ENCODE results near the gene TPRG1L.

TPRG1L gene

GRCh38 chr1:3642919-3643675 is 18.3 kb downstream of the TPRG1L start:
- no peak overlapping the region for H3K4me3 ChIP-seq (ENCODE audit: low read length in 2 of 2)
- no peak overlapping the region for H3K9ac ChIP-seq (ENCODE audit: low read depth in 1 of 2, low read length in 2 of 2)
- H3K4me1 ChIP-seq (ENCODE audit: control insufficient read depth in 2 of 2, insufficient read depth in 2 of 2, low read length in 2 of 2), result no peaks in the 10 kb centered on the region
- no peak overlapping the region for H3K27ac ChIP-seq (ENCODE audit: low read depth in 2 of 2, low read length in 2 of 2)
- H3K36me3 ChIP-seq (ENCODE audit: control insufficient read depth in 2 of 2, insufficient read depth in 2 of 2, low read length in 2 of 2), result peaks cover 16 to 41% of the 10 kb centered on the region in 2 donors
- no peaks in the 10 kb centered on the region for H3K27me3 ChIP-seq (ENCODE audit: control insufficient read depth in 2 of 2, insufficient read depth in 2 of 2, low read length in 2 of 2)
- H3K9me3 ChIP-seq (ENCODE audit: control insufficient read depth in 2 of 2, low read length in 2 of 2), result no peaks in the 10 kb centered on the region

GRCh38 chr1:3644273-3644672 is 19.5 kb downstream of the TPRG1L start:
- H3K9ac ChIP-seq (ENCODE audit: low read depth in 1 of 2, low read length in 2 of 2), result no peak overlapping the region
- H3K4me3 ChIP-seq (ENCODE audit: low read length in 2 of 2), result no peak overlapping the region
- peaks cover 4 to 5% of the 10 kb centered on the region in 2 donors for H3K4me1 ChIP-seq (ENCODE audit: control insufficient read depth in 2 of 2, insufficient read depth in 2 of 2, low read length in 2 of 2)
- no peaks in the 10 kb centered on the region for H3K9me3 ChIP-seq (ENCODE audit: control insufficient read depth in 2 of 2, low read length in 2 of 2)
- H3K36me3 ChIP-seq (ENCODE audit: control insufficient read depth in 2 of 2, insufficient read depth in 2 of 2, low read length in 2 of 2), result peaks cover 13 to 34% of the 10 kb centered on the region in 2 donors
- H3K27me3 ChIP-seq (ENCODE audit: control insufficient read depth in 2 of 2, insufficient read depth in 2 of 2, low read length in 2 of 2), result no peaks in the 10 kb centered on the region
- no peak overlapping the region for H3K27ac ChIP-seq (ENCODE audit: low read depth in 2 of 2, low read length in 2 of 2)

GRCh38 chr1:3645247-3645646 is 20.4 kb downstream of the TPRG1L start:
- H3K9ac ChIP-seq (ENCODE audit: low read depth in 1 of 2, low read length in 2 of 2), result no peak overlapping the region
- H3K4me1 ChIP-seq (ENCODE audit: control insufficient read depth in 2 of 2, insufficient read depth in 2 of 2, low read length in 2 of 2), result peaks cover 5 to 6% of the 10 kb centered on the region in 2 donors
- no peaks in the 10 kb centered on the region for H3K9me3 ChIP-seq (ENCODE audit: control insufficient read depth in 2 of 2, low read length in 2 of 2)
- peaks cover 13 to 34% of the 10 kb centered on the region in 2 donors for H3K36me3 ChIP-seq (ENCODE audit: control insufficient read depth in 2 of 2, insufficient read depth in 2 of 2, low read length in 2 of 2)
- no peak overlapping the region for H3K27ac ChIP-seq (ENCODE audit: low read depth in 2 of 2, low read length in 2 of 2)
- no peaks in the 10 kb centered on the region for H3K27me3 ChIP-seq (ENCODE audit: control insufficient read depth in 2 of 2, insufficient read depth in 2 of 2, low read length in 2 of 2)
- no peak overlapping the region for H3K4me3 ChIP-seq (ENCODE audit: low read length in 2 of 2)

DNA sequence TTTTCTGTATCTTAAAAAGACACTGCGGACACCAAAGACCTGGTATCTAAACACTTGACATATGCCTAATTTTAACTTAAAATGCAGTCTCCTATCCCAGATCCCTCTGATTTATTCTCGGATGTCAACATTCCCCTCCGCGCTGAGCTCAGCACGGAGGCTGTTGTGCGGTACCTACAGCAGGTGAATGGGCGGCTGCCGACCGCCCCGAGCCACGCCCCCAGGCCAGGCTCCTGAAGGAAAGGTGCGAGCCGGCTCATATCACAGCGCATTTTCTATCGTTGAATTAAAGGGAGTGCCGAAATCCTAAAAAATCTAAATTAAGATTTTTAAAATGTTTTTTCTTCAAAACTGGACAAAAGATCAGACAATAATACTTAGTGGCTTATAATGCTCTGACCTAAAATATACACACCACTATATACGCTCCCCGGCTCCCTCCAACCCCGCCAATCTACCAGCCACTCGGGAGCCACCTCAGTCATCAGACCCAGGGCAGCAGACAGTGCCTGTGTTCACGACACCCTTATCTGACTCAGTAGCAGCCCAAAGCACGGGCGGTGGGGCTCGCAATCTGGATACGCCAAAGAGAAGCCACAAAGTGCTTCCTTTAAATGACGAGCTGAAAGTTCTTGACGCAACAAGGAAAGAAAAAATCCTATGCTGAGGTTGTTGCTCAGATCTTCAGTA is 21.0 kb downstream of the TPRG1L start:
- H3K36me3 ChIP-seq (ENCODE audit: control insufficient read depth in 2 of 2, insufficient read depth in 2 of 2, low read length in 2 of 2), result peaks cover 13 to 32% of the 10 kb centered on the region in 2 donors
- peaks cover 4% of the 10 kb centered on the region in 2 donors for H3K27me3 ChIP-seq (ENCODE audit: control insufficient read depth in 2 of 2, insufficient read depth in 2 of 2, low read length in 2 of 2)
- no peaks in the 10 kb centered on the region for H3K9me3 ChIP-seq (ENCODE audit: control insufficient read depth in 2 of 2, low read length in 2 of 2)
- H3K9ac ChIP-seq (ENCODE audit: low read depth in 1 of 2, low read length in 2 of 2), result no peak overlapping the region
- H3K27ac ChIP-seq (ENCODE audit: low read depth in 2 of 2, low read length in 2 of 2), result no peak overlapping the region
- H3K4me3 ChIP-seq (ENCODE audit: low read length in 2 of 2), result no peak overlapping the region
- peaks cover 5 to 11% of the 10 kb centered on the region in 2 donors for H3K4me1 ChIP-seq (ENCODE audit: control insufficient read depth in 2 of 2, insufficient read depth in 2 of 2, low read length in 2 of 2)

DNA sequence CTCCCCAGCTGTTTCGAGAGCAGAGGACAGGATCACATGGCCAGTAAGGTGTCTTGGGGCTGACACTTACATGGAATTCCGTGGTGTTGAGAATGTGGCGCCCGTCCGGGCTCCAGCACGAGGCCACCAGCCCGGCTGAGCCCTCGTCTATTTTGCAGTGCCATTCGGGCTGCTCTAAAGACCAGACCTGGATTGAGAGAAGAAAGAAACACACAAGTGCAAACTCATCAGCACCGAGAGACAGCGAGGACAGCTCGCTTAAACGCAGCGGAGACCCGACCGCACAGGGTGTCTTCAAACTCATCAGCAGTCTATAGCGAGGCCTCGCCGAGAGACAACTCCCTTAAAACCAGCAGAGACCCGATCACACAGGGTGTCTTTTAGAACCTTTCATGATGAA is 21.8 kb downstream of the TPRG1L start:
- Histone ChIP-seq H3K4me3 (ENCODE audit: low read length in 2 of 2) (no peak overlapping the region), H3K9ac (ENCODE audit: low read depth in 1 of 2, low read length in 2 of 2) (no peak overlapping the region), H3K27ac (ENCODE audit: low read depth in 2 of 2, low read length in 2 of 2) (no peak overlapping the region), H3K4me1 (ENCODE audit: control insufficient read depth in 2 of 2, insufficient read depth in 2 of 2, low read length in 2 of 2) (peaks cover 8 to 11% of the 10 kb centered on the region in 2 donors), H3K27me3 (ENCODE audit: control insufficient read depth in 2 of 2, insufficient read depth in 2 of 2, low read length in 2 of 2) (peaks cover 9 to 11% of the 10 kb centered on the region in 2 donors), H3K36me3 (ENCODE audit: control insufficient read depth in 2 of 2, insufficient read depth in 2 of 2, low read length in 2 of 2) (peaks cover 9 to 28% of the 10 kb centered on the region in 2 donors), H3K9me3 (ENCODE audit: control insufficient read depth in 2 of 2, low read length in 2 of 2) (no peaks in the 10 kb centered on the region)

- Histone ChIP-seq H3K4me3 (ENCODE audit: low read length in 2 of 2) (peak within 1 kb of the TSS; percentile 83 to 92), H3K4me1 (ENCODE audit: control insufficient read depth in 2 of 2, insufficient read depth in 2 of 2, low read length in 2 of 2) (peaks cover 10 to 15% of the 10 kb centered on the region in 2 donors), H3K27me3 (ENCODE audit: control insufficient read depth in 2 of 2, insufficient read depth in 2 of 2, low read length in 2 of 2) (peaks cover 23 to 31% of the 10 kb centered on the region in 2 donors), H3K9me3 (ENCODE audit: control insufficient read depth in 2 of 2, low read length in 2 of 2) (no peaks in the 10 kb centered on the region), H3K36me3 (ENCODE audit: control insufficient read depth in 2 of 2, insufficient read depth in 2 of 2, low read length in 2 of 2) (peaks cover 9 to 18% of the 10 kb centered on the region in 2 donors), H3K9ac (ENCODE audit: low read depth in 1 of 2, low read length in 2 of 2) (peak within 1 kb of the TSS; percentile 68 to 83), H3K27ac (ENCODE audit: low read depth in 2 of 2, low read length in 2 of 2) (no peak within 1 kb of the TSS)
Measured at GRCh38 chr1:3649342-3650247, 24.8 kb downstream of the TPRG1L start, which contains the start of gene WRAP73. WRAP73 (minus strand) TSS chr1:3650103; CDS start chr1:3649999, 104 bp downstream.

DNA sequence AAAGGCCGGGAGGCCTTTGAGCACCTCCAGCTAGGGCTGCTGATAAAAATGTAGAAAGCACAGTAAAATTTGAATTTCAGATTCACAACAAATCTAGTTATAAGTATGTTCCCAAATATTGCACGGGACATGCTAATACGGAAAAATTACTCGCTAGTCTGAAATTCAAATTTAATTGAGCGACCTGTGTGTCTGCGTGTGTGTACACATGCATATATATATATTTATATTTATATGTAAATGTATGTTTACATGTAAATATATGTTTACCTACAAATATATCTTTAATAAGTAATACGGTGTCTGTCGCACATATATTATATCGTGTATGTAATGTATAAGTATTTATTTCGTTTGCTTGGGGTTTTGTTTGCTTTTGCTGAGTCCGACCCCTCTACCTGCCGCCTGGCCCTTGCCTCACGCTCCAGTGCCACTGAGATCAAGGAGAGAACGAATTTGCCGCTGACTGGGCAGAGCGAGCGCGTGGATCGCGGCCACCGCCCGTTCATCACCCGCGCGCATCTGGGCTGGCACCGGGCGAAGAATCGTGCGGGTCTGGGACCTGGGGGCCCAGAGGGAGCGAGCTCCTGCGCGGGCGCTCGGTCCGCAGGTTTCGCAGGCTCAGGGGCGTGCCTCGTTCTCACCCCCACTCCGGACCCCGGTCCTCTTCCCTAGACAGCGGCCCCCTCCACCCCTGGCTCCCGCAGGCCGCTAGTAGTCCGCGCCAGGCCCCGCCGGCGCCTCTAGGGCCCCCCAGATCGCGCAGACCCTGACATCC is 25.6 kb downstream of the TPRG1L start:
- Histone ChIP-seq H3K27ac (ENCODE audit: low read depth in 2 of 2, low read length in 2 of 2) (no peak overlapping the region), H3K4me3 (ENCODE audit: low read length in 2 of 2) (peak overlapping the region; percentile 83 to 92), H3K4me1 (ENCODE audit: control insufficient read depth in 2 of 2, insufficient read depth in 2 of 2, low read length in 2 of 2) (peaks cover 10 to 15% of the 10 kb centered on the region in 2 donors)

DNA sequence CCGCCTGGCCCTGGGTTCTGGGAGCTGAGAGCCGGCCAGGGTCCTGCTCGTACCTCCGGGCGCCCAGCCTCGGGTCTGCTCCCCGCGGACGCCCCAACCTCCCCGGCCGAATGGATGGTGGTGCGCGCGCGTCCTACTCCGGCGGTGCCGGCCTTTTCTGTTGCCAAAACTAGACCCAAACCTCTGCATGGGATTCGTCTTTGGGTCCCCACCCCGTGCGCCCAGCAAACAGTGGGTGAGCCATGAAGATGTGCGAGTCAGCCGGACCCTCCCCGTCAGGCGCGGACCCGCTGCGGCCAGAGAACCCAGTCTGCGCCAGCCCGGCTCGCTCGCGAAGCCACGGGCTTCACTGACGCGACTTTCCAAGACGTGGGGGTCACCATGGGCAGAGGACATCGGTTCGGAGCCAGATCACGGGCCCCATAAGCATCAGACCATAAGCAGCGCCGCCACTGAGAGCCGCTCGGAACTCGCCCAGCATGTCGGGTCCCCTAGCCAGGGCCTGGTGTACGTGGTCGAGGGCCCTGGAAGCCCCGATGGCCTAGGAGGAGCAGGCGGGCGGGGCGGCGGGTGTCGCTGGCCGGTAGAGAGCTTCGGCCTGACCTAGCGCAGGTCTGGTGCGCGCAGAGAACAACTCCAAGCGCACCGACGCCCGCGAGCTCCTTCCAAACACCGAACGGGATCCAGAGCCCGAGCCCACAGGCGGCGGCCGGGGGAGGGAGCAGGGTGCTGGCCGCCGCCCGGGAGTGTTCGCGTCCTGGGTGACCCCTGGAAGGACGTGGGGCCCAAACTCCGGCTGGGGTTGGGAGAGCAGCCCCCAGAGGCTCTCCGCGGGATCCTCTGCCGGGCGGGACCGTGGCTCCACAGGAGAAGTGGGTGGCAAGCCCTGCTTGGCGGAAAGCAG is 26.5 kb downstream of the TPRG1L start:
- Histone ChIP-seq H3K27ac (ENCODE audit: low read depth in 2 of 2, low read length in 2 of 2) (no peak overlapping the region), H3K9ac (ENCODE audit: low read depth in 1 of 2, low read length in 2 of 2) (no peak overlapping the region), H3K4me1 (ENCODE audit: control insufficient read depth in 2 of 2, insufficient read depth in 2 of 2, low read length in 2 of 2) (peaks cover 10 to 15% of the 10 kb centered on the region in 2 donors), H3K9me3 (ENCODE audit: control insufficient read depth in 2 of 2, low read length in 2 of 2) (no peaks in the 10 kb centered on the region), H3K36me3 (ENCODE audit: control insufficient read depth in 2 of 2, insufficient read depth in 2 of 2, low read length in 2 of 2) (peaks cover 8 to 10% of the 10 kb centered on the region in 2 donors), H3K4me3 (ENCODE audit: low read length in 2 of 2) (no peak overlapping the region), H3K27me3 (ENCODE audit: control insufficient read depth in 2 of 2, insufficient read depth in 2 of 2, low read length in 2 of 2) (peaks cover 26 to 34% of the 10 kb centered on the region in 2 donors)

More for the DNA sequence above, 25.6 kb downstream of the TPRG1L start:
- Histone ChIP-seq H3K9me3 (ENCODE audit: control insufficient read depth in 2 of 2, low read length in 2 of 2) (no peaks in the 10 kb centered on the region), H3K9ac (ENCODE audit: low read depth in 1 of 2, low read length in 2 of 2) (no peak overlapping the region), H3K27me3 (ENCODE audit: control insufficient read depth in 2 of 2, insufficient read depth in 2 of 2, low read length in 2 of 2) (peaks cover 26 to 34% of the 10 kb centered on the region in 2 donors), H3K36me3 (ENCODE audit: control insufficient read depth in 2 of 2, insufficient read depth in 2 of 2, low read length in 2 of 2) (peaks cover 9 to 18% of the 10 kb centered on the region in 2 donors)

Measured in mucosa of rectum (tissue), 2 donors.